Measurements from ENCODE around the gene RUBCN. TPM values are rescaled to one million over a fixed set of nuclear protein-coding genes. Genes with fewer than 3 reads are reported as not detected.
"Not testable (repeated sequence)": the region's sequence is repeated elsewhere in the genome, so short reads cannot be mapped to it uniquely, and the experiment has no call there.

Gene RUBCN
- total RNA-seq, 1 experiment from 2014 or later, result 24.8 TPM

DNA sequence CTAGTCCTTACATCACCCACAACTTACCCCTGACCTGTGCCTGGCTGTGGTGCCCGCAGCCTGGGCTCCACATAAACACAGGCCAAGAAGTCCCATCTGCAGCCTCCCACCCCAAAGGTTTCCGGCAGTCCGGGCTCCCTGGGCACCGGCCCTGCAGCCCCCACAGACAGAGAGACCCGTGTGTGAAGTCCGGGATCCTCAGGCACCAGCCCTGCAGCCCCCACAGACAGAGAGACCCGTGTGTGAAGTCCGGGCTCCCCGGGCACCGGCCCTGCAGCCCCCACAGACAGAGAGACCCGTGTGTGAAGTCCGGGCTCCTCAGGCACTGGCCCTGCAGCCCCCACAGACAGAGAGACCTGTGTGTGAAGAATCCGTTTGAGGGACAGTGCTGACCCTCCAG is 78.0 kb downstream of the RUBCN start:
- not testable (repeated sequence) for DNase-seq (ENCODE audit: low read depth)

DNA sequence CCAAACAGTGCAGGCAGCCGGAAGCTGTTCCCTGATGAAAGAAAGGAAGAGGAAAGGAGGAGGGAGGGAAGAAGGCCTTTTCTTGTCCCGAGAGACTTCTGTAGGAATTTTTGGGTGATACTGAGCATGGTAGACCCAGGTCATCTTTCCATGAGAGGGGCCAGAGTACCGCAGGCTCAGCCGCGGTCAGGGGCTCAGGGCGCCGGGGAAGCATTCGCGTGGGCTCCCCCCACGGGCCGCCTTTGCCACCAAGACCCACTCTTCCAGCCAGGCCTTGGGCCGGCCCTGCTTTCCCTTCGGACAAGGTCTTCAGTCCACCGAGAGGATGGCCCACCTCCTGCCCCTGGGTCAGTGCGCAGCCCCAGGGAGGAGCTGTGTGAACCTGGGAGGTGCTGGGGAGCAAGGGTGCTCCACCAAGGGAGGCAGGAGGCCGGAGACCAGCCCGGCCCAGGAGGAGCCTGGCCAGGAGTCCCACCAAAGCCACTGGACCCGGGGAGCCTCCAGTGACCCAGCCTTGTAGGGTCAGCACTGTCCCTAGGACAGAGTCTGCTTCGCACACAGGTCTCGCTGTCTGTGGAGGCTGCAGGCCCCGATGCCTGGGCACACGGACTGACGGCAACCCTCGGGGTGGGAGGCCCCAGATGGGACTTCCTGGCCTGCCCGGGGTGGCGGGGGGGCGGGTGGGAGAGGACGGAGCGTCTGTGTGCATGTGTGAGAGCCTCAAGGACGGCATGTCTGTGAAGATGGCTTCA is 79.0 kb downstream of the RUBCN start:
- DNase-seq (ENCODE audit: low read depth), result not testable (repeated sequence)

DNA sequence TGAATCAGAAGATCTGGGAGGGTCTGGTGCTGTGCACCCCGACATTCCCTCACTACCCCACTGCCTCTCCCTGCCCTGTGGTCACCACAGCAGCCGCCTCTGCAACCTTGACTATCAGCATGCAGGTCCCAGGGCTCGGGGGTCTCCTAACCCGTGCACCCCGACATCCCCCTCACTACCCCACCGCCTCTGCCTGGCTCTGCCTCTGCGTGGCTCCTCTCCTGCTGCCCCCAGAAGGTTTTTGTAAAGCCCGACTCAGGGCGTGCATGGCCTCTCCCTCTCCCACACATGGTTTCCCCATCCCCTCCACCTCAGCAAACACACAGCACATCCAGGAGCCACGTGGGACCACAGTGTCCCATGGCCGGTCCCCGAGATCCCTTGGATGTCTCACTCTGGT is 79.7 kb downstream of the RUBCN start:
- DNase-seq (ENCODE audit: low read depth), result not testable (repeated sequence)

DNA sequence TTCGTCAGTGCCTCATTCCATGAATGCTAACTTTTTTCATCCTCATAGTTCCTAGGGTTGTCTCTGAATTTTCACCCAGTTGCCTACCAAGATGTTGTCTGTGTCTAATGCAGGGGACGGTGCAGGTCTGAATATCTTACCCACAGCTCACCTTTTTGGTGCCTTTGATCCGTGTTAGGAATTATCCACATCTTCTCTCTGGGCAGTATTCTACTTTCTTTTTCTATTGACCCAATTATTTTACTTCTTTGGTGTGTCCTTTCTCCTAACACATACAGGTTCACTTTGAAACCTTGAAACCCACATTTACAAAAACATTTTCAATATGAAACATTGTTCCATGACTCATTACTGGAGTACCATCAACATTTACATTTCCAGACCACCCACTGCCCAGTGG is 80.6 kb downstream of the RUBCN start:
- DNase-seq (ENCODE audit: low read depth), result not testable (repeated sequence)

DNA sequence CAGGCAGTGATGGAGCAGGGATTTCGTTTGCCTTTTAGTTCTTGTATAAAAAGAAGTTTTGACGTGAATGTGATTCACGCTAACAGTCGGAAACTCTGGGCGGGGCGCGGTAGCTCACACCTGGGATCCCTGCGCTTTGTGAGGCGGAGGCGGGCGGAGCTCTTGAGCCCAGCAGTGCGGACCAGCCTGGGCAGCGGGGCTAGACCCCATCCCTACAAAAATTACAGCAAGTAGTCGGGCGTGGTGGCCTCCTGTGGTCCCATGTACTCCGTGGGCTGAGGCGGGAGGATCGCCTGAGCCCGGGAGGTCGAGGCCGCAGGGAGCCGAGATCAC is 81.7 kb downstream of the RUBCN start:
- not testable (repeated sequence) for DNase-seq (ENCODE audit: low read depth)

DNA sequence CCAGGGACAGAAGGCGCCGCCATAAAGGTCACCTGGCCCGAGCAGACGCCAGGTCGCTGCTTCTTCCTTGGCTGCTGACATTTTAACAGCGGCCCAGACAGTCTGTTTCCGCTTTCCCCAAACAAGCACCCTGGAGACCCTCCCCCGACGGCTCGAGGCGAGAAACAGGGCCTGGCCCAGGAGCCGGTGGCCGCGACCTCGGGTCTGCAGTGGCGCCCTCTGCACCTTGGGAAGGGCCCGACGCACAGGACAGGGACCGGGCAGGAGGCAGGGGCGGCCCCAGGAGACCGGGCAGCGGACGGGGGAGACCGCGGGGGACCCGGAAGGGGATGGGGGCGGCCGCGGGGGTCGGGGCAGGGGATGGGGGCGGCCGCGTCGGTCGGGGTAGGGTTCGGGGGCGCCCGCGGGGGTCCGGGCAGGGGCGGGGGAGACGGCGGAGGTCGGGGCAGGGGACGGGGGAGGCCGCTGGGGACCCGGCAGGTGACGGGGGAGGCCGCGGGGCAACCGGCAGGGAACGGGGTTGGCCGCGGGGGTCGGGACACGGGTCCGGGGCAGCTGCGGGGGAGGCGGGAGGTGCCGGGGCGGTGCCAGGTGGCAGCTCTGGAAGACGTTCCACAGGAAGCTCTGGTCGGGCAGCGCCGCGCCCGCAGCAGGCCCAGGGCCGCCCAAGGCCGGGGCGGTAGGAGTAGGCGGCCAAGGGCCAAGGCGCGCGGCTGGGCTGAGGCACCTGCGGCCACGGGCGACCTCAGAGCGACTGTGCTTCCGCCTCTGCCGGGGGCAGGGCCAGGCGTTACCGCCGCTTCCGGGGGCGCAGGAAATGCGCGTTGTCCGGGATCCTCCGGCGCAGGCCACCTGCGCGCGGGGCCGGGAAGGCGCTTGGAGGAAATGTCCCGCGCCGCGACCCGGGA is 82.4 kb downstream of the RUBCN start:
- DNase-seq (ENCODE audit: low read depth), result not testable (repeated sequence)

DNA sequence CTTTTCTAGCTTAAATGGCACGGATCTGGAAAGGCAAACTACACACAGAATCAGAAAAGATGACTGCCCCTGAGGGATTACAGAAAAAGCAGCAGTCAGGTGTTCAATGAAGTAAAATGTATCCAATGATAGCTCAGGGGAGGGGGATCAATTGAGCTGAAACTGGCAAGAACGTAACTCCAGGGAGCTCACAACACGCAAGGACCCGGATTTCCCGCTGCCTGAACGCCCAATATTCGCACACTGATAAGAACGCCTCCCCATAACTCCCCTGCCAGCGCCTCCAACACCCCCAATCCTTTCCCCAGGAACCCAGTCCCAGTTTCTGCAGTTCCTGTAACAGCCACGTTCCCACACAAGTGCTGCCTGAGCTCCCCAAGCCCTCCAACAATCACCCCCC is 83.8 kb downstream of the RUBCN start:
- DNase-seq (ENCODE audit: low read depth), result not testable (repeated sequence)

DNA sequence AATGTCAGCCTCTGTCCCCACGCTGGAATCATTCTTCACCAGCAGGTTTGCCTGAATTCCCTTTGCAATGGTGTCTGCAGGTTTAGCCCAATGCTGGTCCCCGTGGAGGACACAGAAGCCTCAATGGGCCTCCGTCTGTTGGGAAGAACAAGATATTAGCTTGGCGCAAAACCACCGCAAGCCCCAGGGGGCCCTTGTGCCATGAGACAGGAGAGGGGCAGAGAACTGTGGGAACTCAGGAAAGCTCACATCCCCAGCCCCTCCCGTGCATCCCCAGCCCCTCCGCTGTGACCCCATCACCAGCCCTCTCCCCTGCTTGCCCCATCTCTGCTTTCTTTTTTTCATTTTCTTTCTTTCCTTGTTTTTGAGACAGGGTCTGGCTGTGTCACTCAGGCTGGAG is 89.1 kb downstream of the RUBCN start:
- DNase-seq (ENCODE audit: low read depth), result not testable (repeated sequence)

DNA sequence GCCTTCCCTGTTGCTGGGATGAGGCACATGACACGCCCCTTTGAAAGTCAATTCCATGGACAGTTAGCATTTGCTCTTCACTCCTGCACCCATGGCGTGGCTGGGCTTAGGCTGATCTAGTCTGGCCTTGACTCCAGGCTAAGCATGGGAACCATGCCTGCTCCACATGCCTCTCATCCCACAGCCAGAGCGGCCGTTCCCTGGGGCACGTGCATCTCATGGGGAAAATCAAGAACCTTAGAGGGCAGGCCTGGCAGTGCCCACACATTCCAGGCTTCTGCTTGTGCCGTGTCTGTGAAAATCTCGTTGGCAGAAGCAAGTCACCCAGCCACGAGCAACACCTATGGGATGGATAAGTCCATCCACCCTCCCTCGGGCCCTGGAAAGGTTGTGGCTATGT is 89.5 kb downstream of the RUBCN start:
- DNase-seq (ENCODE audit: low read depth), result not testable (repeated sequence)

DNA sequence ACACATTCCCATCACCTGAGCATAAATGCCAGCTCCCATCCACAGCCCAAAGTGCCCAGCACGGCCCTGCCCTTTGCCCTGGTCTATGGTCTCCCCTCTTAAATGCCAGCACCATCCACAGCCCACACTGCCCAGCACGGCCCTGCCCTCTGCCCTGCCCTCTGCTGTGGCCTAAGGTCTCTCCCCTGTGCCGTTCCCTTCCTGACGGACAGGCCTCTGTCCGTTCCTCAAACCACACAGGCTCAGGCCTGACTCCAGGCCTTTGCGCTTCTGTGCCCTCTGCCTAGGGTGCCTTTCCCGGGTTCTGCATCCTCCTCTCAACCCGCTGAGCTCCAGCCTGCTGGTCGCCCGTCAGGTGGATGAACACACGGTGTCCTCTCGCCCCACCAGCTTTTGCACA is 90.4 kb downstream of the RUBCN start:
- DNase-seq (ENCODE audit: low read depth), result not testable (repeated sequence)

DNA sequence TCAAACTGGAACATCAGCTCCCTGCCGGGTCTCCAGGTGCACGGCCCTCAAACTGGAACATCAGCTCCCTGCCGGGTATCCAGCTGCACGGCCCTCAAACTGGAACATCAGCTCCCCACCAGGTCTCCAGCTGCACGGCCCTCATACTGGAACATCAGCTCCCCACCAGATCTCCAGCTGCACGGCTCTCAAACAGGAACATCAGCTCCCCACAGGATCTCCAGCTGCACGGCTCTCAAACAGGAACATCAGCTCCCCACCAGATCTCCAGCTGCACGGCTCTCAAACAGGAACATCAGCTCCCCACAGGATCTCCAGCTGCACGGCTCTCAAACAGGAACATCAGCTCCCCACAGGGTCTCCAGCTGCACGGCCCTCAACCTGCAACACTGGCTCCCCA is 99.1 kb downstream of the RUBCN start:
- not testable (repeated sequence) for DNase-seq (ENCODE audit: low read depth)

DNA sequence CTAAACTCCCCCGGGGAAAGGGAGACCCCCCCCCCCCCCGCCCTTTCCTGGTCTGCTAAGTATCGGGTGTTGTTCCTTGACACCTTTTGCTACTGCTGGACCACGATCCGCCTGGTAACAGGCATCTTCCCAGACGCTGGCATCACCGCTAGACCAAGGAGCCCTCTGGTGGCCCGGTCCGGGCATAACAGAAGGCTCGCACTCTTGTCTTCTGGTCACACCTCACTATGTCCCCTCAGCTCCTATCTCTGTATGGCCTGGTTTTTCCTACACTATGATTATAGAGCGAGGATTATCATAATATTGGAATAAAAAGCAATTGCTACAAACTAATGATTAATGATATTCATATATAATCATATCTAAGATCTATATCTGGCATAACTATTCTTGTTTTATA is 104.7 kb downstream of the RUBCN start:
- DNase-seq (ENCODE audit: low read depth), result not testable (repeated sequence)

DNA sequence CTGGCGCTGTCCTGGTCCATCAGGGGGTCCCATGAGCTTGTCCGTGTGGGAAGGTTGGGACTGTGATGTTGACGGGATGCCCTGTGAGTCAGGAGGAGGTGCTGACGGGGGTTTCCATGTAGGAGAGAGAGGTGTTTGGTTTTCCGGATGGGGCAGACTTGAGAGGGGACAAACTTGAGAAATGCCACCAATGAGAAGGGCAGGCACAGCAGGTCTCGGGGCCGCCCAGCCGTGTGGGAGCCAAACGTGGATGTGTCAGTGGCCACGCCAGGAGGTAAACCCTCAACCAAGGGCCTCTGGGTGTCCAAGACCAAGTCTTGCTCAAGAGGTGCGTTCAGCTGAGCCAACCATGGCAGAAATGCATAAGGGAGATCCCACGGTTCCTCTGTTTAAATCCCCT is 105.9 kb downstream of the RUBCN start:
- DNase-seq (ENCODE audit: low read depth), result not testable (repeated sequence)

DNA sequence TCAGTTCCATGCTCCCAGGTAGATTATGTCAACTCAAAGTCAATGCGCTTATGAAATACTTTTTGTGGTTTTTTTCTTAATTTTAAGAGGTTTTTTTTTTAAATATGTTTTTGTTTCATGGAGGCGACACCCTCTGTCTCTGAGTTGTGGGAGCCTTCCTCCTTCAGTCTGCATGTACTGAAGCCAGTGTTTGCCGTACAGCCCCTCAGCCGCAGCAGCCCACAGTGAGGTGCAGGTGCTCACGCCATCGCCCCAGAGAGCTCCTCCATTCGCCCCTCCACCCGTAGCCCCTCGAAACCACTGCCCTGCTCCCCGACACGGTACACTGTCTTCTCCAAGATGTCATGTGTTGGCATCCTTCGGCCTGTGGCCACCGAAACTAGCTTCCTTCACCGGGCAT is 107.4 kb downstream of the RUBCN start:
- not testable (repeated sequence) for DNase-seq (ENCODE audit: low read depth)

DNA sequence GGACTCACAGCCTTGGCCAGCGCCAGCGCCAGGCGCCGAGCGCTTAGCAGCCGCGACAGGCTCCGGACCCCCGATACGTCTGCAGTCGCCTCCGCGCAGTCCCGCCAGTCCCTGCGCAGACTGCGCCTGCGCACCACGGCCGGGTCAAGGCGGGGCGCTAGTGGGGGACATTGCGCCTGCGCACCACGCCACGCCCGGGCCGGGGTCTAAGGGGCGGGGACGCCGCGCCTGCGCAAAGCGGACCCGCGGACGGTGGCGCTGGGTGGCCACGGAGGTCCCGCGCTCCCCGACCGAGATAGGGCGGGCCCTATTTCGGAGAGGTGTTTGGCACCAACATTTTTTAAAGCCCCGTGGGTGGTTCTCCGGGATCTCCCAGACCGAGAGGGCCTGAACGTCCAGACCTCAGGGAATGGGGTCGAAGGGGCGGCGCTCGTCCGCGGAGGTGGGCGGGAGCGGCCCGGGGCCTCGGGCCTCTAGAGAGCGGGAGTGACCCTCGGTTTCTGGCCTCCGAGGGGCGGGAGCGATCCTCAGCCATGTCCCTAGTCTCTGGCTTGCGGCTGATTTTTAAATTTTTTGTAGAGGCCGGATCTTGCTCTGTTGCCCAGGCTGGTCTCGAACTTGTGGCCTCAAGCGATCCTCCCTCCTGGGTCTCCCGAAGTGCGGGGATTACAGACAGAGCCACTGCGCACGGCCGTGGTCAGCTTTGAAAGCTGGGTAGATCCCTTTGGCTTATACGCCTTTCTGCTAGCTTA is 108.8 kb downstream of the RUBCN start:
- DNase-seq (ENCODE audit: low read depth), result peak; percentile 64

DNA sequence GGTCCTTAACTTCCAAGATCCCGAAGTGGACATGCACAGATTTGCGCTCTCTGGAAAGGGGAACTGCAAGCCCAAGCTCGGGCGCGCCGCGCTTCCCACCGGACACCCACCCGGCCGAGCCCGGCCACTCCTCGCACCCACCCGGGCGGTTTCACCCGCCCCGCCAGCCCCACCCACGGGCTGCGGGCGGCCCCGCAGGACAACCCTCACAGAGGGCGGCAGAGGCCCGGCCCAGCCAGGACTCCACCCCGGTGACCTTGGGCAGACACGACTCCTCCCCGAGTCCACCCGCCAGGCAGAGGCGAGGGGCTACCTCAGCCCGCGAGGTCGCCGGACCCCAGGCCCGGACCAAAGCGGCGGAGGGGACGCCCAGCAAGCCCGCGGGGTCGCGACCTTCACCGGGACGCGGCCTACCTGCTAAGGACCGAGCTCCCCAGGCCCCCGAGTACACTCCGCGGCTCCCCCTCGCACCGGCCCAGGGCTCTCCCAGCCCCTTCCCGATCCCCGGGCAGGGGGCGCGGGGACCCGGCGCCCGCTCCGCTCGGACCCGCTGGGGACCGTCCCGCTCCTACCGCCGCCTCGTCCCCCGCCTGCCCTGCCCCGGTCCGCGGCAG is 109.4 kb downstream of the RUBCN start:
- DNase-seq (ENCODE audit: low read depth), result not testable (repeated sequence)

DNA sequence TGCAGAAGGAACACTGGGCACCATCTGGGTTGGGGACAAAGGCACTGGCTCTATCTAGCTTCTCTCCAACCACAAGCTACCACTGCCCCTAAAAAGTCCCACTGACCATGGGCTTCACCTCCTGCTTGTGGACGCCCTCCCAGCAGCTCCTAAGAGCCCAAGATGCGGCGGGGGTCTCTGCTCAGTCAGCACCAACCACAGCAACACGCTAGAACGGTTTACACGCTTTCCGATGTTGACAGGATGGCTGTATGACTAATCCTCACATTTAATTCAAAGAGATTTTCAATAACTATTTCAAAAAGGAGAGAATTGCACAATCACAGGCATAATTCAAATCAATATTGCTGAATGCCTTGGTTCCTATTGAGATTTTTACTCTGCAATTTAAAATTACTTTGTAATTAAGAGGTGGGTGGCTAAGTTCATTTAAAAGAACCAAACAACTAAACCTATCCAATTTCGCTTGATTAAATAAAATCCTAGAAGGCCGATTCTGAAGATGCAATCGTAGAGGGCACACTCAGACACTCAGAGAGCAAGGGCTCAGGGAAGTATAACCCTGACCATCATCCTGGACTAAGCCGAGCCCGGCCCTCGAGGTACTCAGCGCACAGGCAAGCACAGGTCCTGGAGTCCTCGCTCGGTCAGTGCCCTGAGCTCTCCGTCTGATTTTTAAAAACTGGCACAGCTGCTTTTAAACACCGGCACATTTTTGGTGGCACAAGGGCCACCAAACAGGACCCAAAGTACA is 110.1 kb downstream of the RUBCN start:
- not testable (repeated sequence) for DNase-seq (ENCODE audit: low read depth)

DNA sequence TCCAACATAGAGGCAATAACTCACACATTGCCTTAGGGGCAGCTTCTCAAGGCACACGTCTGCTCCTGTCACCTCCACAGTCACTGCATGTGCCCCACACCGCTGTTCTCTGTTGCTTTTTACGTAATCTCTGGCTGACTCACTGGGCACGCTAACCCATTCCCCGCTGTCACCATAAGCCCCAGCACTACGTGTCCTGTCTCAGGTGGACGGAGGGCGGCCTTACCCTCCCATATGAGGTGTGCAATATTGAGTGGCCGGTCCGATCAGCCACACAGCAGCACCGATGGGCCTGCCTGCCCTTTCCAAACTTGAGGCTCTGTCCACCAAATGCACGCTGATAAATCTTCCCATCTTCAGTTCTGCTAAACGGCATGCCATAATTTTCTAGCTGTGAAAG is 115.2 kb downstream of the RUBCN start:
- DNase-seq (ENCODE audit: low read depth), result not testable (repeated sequence)
